Nephron progenitor cell (in vitro differentiated cells): ENCODE results near the gene CTNND2.

Source experiments
- DNase-seq: peaks from one replicate; pipeline ENCODE4 v3.0.0; 2021
- H3K27ac Mint-ChIP-seq: 2 replicates; pipeline ENCODE4 v1.8.0; 2021; ENCODE audit warnings: mild to moderate bottlenecking, moderate library complexity, mixed read lengths
- H3K27me3 Mint-ChIP-seq: 2 replicates; pipeline ENCODE4 v1.8.0; 2021; ENCODE audit warnings: mild to moderate bottlenecking, low read depth, mixed read lengths; ENCODE audit not compliant: poor library complexity
- H3K36me3 Mint-ChIP-seq: 2 replicates; pipeline ENCODE4 v1.8.0; 2021; ENCODE audit warnings: low read depth, mixed read lengths
- H3K4me1 Mint-ChIP-seq: 2 replicates; pipeline ENCODE4 v1.8.0; 2021; ENCODE audit warnings: mixed read lengths
- H3K4me3 Mint-ChIP-seq: 2 replicates; pipeline ENCODE4 v1.8.0; 2021; ENCODE audit warnings: mild to moderate bottlenecking, moderate library complexity, mixed read lengths
- H3K9me3 Mint-ChIP-seq: 2 replicates; pipeline ENCODE4 v1.8.0; 2021; ENCODE audit warnings: mild to moderate bottlenecking, moderate library complexity, mixed read lengths
- CTCF ChIP-seq: fragments of 200-600 bp; sonication (generic); IDR thresholded peaks from 2 replicates; pipeline ENCODE4 v1.5.0; 2021; ENCODE audit warnings: antibody characterized with exemption

The CTNND2 gene

GRCh38 chr5:11925701-11926100, 21.5 kb upstream of the CTNND2 start:
- no peak for TF ChIP-seq CTCF
- DNase-seq, result no peak
- Mint-ChIP-seq H3K4me1 (peaks cover 7% of the 10 kb centered on the region), H3K27me3 (peaks cover 4% of the 10 kb centered on the region), H3K9me3 (peaks cover 12% of the 10 kb centered on the region), H3K36me3 (no peaks in the 10 kb centered on the region), H3K4me3 (no peak overlapping the region), H3K27ac (no peak overlapping the region)

GRCh38 chr5:11922394-11922793, 18.1 kb upstream of the CTNND2 start:
- no peak for TF ChIP-seq CTCF
- Mint-ChIP-seq H3K9me3 (peaks cover 12% of the 10 kb centered on the region), H3K36me3 (no peaks in the 10 kb centered on the region), H3K27ac (no peak overlapping the region), H3K4me1 (peaks cover 7% of the 10 kb centered on the region), H3K27me3 (peaks cover 4% of the 10 kb centered on the region), H3K4me3 (no peak overlapping the region)
- no peak for DNase-seq

- no peak for TF ChIP-seq CTCF
- Mint-ChIP-seq H3K4me3 (no peak overlapping the region), H3K9me3 (peaks cover 12% of the 10 kb centered on the region), H3K27ac (no peak overlapping the region), H3K4me1 (no peaks in the 10 kb centered on the region), H3K27me3 (no peaks in the 10 kb centered on the region), H3K36me3 (no peaks in the 10 kb centered on the region)
- DNase-seq, result no peak
Observed at GRCh38 chr5:11918463-11919045, 14.3 kb upstream of the CTNND2 start.

- Mint-ChIP-seq H3K4me3 (no peak overlapping the region), H3K36me3 (no peaks in the 10 kb centered on the region), H3K27me3 (peaks cover 35% of the 10 kb centered on the region), H3K9me3 (no peaks in the 10 kb centered on the region), H3K4me1 (peaks cover 7% of the 10 kb centered on the region), H3K27ac (no peak overlapping the region)
- no peak for DNase-seq
- TF ChIP-seq CTCF, result no peak
Observed at GRCh38 chr5:11909471-11909870, 5.2 kb upstream of the CTNND2 start.

- H3K27me3 Mint-ChIP-seq, result peaks cover 56% of the 10 kb centered on the region
- DNase-seq, result no peak
- no peak overlapping the region for H3K27ac Mint-ChIP-seq
- no peak overlapping the region for H3K4me3 Mint-ChIP-seq
- no peak for TF ChIP-seq CTCF
- H3K4me1 Mint-ChIP-seq, result peaks cover 18% of the 10 kb centered on the region
- no peaks in the 10 kb centered on the region for H3K9me3 Mint-ChIP-seq
- H3K36me3 Mint-ChIP-seq, result no peaks in the 10 kb centered on the region
Observed at GRCh38 chr5:11906497-11906896, 2.3 kb upstream of the CTNND2 start.

GRCh38 chr5:11905206-11905605, 960 bp upstream of the CTNND2 start:
- Mint-ChIP-seq H3K9me3 (no peaks in the 10 kb centered on the region), H3K4me1 (peaks cover 18% of the 10 kb centered on the region), H3K27ac (no peak overlapping the region), H3K4me3 (peak overlapping the region; percentile 78), H3K36me3 (no peaks in the 10 kb centered on the region), H3K27me3 (peaks cover 66% of the 10 kb centered on the region)
- TF ChIP-seq CTCF, result no peak
- DNase-seq, result peak; percentile 6
